B cell (primary cell): Measurements from ENCODE around the gene DPYSL3. TPM values are rescaled to one million over a fixed set of nuclear protein-coding genes. Genes with fewer than 3 reads are reported as not detected.

Source experiments
- ATAC-seq: fragments of 200-7000 bp; cut with Tn5 transposase; one replicate; pipeline ENCODE4 v1.10.0; 2021; ENCODE audit warnings: low read depth, mild to moderate bottlenecking, moderate number of reproducible peaks, moderate library complexity
- CTCF ChIA-PET: fragments of 350-600 bp; sonication (Branson Sonifier 250); formaldehyde crosslinking; loops from one replicate; lab custom pipeline; 2021; ENCODE audit warnings: antibody characterized with exemption, inconsistent platforms; lab: Charles Lee
- POLR2A ChIA-PET: fragments of 350-600 bp; sonication (Branson Sonifier 250); formaldehyde crosslinking; loops from one replicate; lab custom pipeline; 2021; ENCODE audit warnings: antibody characterized with exemption; lab: Charles Lee
- DNase-seq: peaks from one replicate; pipeline ENCODE4 v3.0.0; 2013
- H2AFZ ChIP-seq: 2 replicates; pipeline ENCODE4 v1.6.1; 2012; ENCODE audit warnings: mild to moderate bottlenecking, low read depth, low read length; ENCODE audit not compliant: insufficient read depth, poor library complexity, severe bottlenecking
- H3K27ac ChIP-seq, 2 donors: 1 replicate in 1 of 2; 2 replicates in 1 of 2; pipeline ENCODE4 v1.5.1; 2012 to 2013; ENCODE audit warnings: low read length in 2 of 2, mild to moderate bottlenecking in 2 of 2, moderate library complexity in 1 of 2
- H3K27me3 ChIP-seq, 4 experiments: fragments of 200-600 bp in 1 of 4; sonication (generic) in 1 of 4; replicated peaks in 1 of 4; 1 replicate in 2 of 4; 2 replicates in 2 of 4; pipeline versions ENCODE4 v1.6.1 to v1.7.0; 2013 to 2016; ENCODE audit warnings: low read length in 3 of 4, mild to moderate bottlenecking in 2 of 4, mixed read lengths in 1 of 4, moderate library complexity in 1 of 4; ENCODE audit not compliant: insufficient read depth in 4 of 4, control insufficient read depth in 3 of 4; ENCODE audit errors: control extremely low read depth in 1 of 4
- H3K36me3 ChIP-seq, 2 experiments: replicated peaks in 1 of 2; 1 replicate in 1 of 2; 2 replicates in 1 of 2; pipeline versions ENCODE4 v1.6.1 to v1.7.1; 2013; ENCODE audit warnings: low read length in 1 of 2; ENCODE audit not compliant: insufficient read depth in 2 of 2, control insufficient read depth in 1 of 2; ENCODE audit errors: control extremely low read depth in 1 of 2, extremely low read depth in 1 of 2
- H3K4me1 ChIP-seq, 2 donors: fragments of 200-600 bp in 1 of 2; sonication (generic) in 1 of 2; 1 replicate in 1 of 2; 2 replicates in 1 of 2; pipeline versions ENCODE4 v1.5.1 to v1.6.1; 2013 to 2017; ENCODE audit warnings: low read length in 2 of 2; ENCODE audit not compliant: control insufficient read depth in 2 of 2, insufficient read depth in 2 of 2
- H3K4me2 ChIP-seq: replicated peaks from 2 replicates; pipeline ENCODE3; 2012; ENCODE audit warnings: mild to moderate bottlenecking, low read depth, low read length; ENCODE audit not compliant: poor library complexity, severe bottlenecking
- H3K4me3 ChIP-seq, 5 experiments: fragments of 200-600 bp in 1 of 5; sonication (generic) in 1 of 5; 1 replicate in 3 of 5; 2 replicates in 2 of 5; pipeline versions ENCODE4 v1.5.1 to v1.7.0; 2011 to 2016; ENCODE audit warnings: low read length in 4 of 5, mild to moderate bottlenecking in 4 of 5, low read depth in 2 of 5, control low read depth in 1 of 5, moderate library complexity in 1 of 5; ENCODE audit not compliant: insufficient read depth in 1 of 5; ENCODE audit errors: control extremely low read depth in 1 of 5, extremely low read depth in 1 of 5
- H3K79me2 ChIP-seq: fragments of 200-600 bp; sonication (generic); one replicate; pipeline ENCODE4 v1.6.0; 2016; ENCODE audit warnings: low read length; ENCODE audit not compliant: control insufficient read depth, insufficient read depth
- H3K9ac ChIP-seq: fragments of 200-600 bp; sonication (generic); 2 replicates; pipeline ENCODE4 v1.6.1; 2017; ENCODE audit warnings: mild to moderate bottlenecking, low read length, moderate library complexity
- H3K9me3 ChIP-seq, 3 donors: one replicate each; pipeline versions ENCODE4 v1.6.1 to v1.7.1; 2013; ENCODE audit warnings: low read length in 2 of 3; ENCODE audit not compliant: control insufficient read depth in 2 of 3, insufficient read depth in 1 of 3; ENCODE audit errors: control extremely low read depth in 1 of 3
- H4K20me1 ChIP-seq: 2 replicates; pipeline ENCODE4 v1.6.0; 2012; ENCODE audit warnings: mild to moderate bottlenecking, low read length; ENCODE audit not compliant: insufficient read depth, control insufficient read depth, poor library complexity, severe bottlenecking
- H3K27ac Mint-ChIP-seq: one replicate; pipeline ENCODE4 v1.8.0; 2021; ENCODE audit warnings: mixed read lengths
- H3K27me3 Mint-ChIP-seq: one replicate; pipeline ENCODE4 v1.8.0; 2021; ENCODE audit warnings: mixed read lengths
- H3K4me1 Mint-ChIP-seq: one replicate; pipeline ENCODE4 v1.8.0; 2021; ENCODE audit warnings: mixed read lengths
- H3K4me3 Mint-ChIP-seq: one replicate; pipeline ENCODE4 v1.8.0; 2021; ENCODE audit warnings: mixed read lengths
- H3K9me3 Mint-ChIP-seq: one replicate; pipeline ENCODE4 v1.8.0; 2022; ENCODE audit warnings: mixed read lengths; ENCODE audit not compliant: insufficient read depth
- EZH2 ChIP-seq: IDR thresholded peaks from 2 replicates; pipeline ENCODE4 v1.6.1; 2012; ENCODE audit warnings: borderline replicate concordance, low read depth, mild to moderate bottlenecking, moderate library complexity, low read length; ENCODE audit not compliant: insufficient read depth, poor library complexity, severe bottlenecking
- WGBS: methylation state at CpG from one replicate; pipeline ENCODE4 v1.1.5; 2013; ENCODE audit warnings: missing lambda C conversion rate; ENCODE audit not compliant: insufficient coverage; 5-methylcytosine and 5-hydroxymethylcytosine counted together
- intact Hi-C: fragments of 100-400 bp; cut with micrococcal nuclease; formaldehyde crosslinking; loops from one replicate; pipeline ENCODE4 v1.10.0; 2022
- polyA plus RNA-seq: library from polyadenylated mRNA; depleted of rRNA; stranded (reverse); fragments of >200 nt; gene quantifications from 2 replicates; pipeline ENCODE4 v1.2.3, GENCODE V29; 2012
- total RNA-seq, 2 donors: library from RNA; stranded (reverse); fragments of 120-200 nt in 1 of 2; gene quantifications; 1 replicate in 1 of 2; 2 replicates in 1 of 2; pipeline versions ENCODE4 v1.2.3 to v1.2.4, GENCODE V29; 2013 to 2022
- TF ChIP-seq, protein P1 (sequence below): fragments of 200-600 bp; IDR thresholded peaks from one replicate; pipeline ENCODE4 v1.8.0; 2022; ENCODE audit warnings: antibody characterized with exemption, mild to moderate bottlenecking

DPYSL3 gene
- total and polyA plus RNA-seq, 2 donors (not counting 1 experiment from before 2014, with no cell fraction given): not detected

DNA sequence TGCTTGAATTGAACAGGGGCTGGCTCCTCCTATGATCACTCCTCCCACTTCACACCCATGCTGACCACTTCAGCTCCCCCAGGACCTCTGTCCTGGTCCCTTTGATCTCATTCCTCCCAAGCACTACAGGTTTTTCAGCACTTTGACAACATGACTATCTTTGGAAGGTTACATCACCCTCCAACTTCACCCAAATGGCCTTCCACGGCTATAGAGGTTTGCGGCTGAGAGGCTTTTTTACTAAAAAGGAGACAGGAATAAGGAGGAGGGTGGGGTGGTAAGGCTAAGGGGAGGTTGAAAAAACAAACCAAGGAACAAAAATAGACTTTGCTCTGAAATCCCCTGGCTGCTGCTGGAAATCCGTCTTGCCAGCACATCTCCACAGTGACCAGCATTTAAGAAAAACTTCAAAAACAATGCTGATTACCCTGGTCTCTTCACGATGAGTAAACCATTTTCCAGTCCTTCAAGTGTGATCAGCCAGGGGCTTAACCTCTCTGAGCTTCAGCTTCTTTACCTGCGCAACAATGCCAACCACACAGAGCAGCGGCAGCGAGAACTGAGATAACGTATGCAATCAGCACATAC, 102.7 kb downstream of the DPYSL3 start:
- ChIA-PET CTCF (no interaction called here), POLR2A (no interaction called here)
- Histone ChIP-seq H3K9ac (no peak overlapping the region), H3K27ac (no peak overlapping the region), H3K9me3 (no peaks in the 10 kb centered on the region), H3K4me1 (no peaks in the 10 kb centered on the region), H3K4me2 (no peak overlapping the region), H4K20me1 (no peaks in the 10 kb centered on the region), H2AFZ (no peak overlapping the region), H3K4me3 (no peak overlapping the region), H3K27me3 (no peaks in the 10 kb centered on the region), H3K36me3 (no peaks in the 10 kb centered on the region), H3K79me2 (no peaks in the 10 kb centered on the region)
- Mint-ChIP-seq H3K4me3 (no peak overlapping the region), H3K27me3 (peaks cover 3% of the 10 kb centered on the region), H3K27ac (no peak overlapping the region), H3K4me1 (no peaks in the 10 kb centered on the region), H3K9me3 (no peaks in the 10 kb centered on the region)
- intact Hi-C loops: no loop called here
- TF ChIP-seq, protein P1, sequence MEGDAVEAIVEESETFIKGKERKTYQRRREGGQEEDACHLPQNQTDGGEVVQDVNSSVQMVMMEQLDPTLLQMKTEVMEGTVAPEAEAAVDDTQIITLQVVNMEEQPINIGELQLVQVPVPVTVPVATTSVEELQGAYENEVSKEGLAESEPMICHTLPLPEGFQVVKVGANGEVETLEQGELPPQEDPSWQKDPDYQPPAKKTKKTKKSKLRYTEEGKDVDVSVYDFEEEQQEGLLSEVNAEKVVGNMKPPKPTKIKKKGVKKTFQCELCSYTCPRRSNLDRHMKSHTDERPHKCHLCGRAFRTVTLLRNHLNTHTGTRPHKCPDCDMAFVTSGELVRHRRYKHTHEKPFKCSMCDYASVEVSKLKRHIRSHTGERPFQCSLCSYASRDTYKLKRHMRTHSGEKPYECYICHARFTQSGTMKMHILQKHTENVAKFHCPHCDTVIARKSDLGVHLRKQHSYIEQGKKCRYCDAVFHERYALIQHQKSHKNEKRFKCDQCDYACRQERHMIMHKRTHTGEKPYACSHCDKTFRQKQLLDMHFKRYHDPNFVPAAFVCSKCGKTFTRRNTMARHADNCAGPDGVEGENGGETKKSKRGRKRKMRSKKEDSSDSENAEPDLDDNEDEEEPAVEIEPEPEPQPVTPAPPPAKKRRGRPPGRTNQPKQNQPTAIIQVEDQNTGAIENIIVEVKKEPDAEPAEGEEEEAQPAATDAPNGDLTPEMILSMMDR: no peak
- no peak for TF ChIP-seq EZH2
- DNase-seq (no peak), ATAC-seq (no peak)
- 72% methylated on average over 2 of the region's 8 CpGs for WGBS

DNA sequence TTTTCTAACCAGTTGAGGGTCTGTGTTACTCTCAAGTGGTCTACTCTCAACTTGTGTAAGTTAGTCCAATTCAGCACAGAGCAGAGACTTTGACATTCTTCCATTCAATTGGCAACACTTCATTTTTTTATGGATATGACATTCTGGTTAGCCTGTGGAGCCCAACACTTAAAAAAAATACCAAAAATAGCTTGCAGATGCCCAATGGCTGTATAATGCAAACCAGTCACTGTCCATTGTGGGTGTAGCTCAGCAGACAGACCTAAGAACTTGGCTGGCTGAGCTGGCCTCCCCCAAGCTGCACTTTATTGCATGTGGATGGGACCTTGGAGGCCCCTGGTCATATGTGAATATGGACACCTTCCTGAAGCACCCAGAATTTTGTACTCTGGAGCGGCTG, 103.2 kb downstream of the DPYSL3 start:
- H3K27me3 ChIP-seq: no peaks in the 10 kb centered on the region
- H3K79me2 ChIP-seq: no peaks in the 10 kb centered on the region
- H3K4me1 ChIP-seq: no peaks in the 10 kb centered on the region
- no peak for TF ChIP-seq EZH2
- TF ChIP-seq, protein P1: no peak
- Mint-ChIP-seq H3K27ac (no peak overlapping the region), H3K4me1 (no peaks in the 10 kb centered on the region), H3K9me3 (no peaks in the 10 kb centered on the region), H3K27me3 (peaks cover 3% of the 10 kb centered on the region), H3K4me3 (no peak overlapping the region)
- H3K9me3 ChIP-seq: no peaks in the 10 kb centered on the region
- ATAC-seq (no peak), DNase-seq (no peak)
- H3K9ac ChIP-seq: no peak overlapping the region
- H3K36me3 ChIP-seq: no peaks in the 10 kb centered on the region
- intact Hi-C loops: no loop called here
- CTCF ChIA-PET: no interaction called here
- POLR2A ChIA-PET: no interaction called here
- no peak overlapping the region for H2AFZ ChIP-seq
- H3K27ac ChIP-seq: no peak overlapping the region
- no peak overlapping the region for H3K4me2 ChIP-seq
- 86% methylated on average over 1 of the region's 1 CpG for WGBS
- H4K20me1 ChIP-seq: no peaks in the 10 kb centered on the region
- H3K4me3 ChIP-seq: no peak overlapping the region
